ENCODE results near the gene LAMA4.

LAMA4 gene

GRCh38 chr6:112188906-112189305, 65.5 kb downstream of the LAMA4 start:
- DNase-seq (ENCODE audit: insufficient read length, low spot score) (no peak), FAIRE-seq (no peak)
- no peak for TF ChIP-seq POLR2A (IDR thresholded peaks at IDR 0.05; ENCODE audit: low read depth, low read length)
- TF ChIP-seq PAX5 (IDR thresholded peaks at IDR 0.05; ENCODE audit: insufficient read depth, low read length, severe bottlenecking): no peak
- no peak for TF ChIP-seq POLR2AphosphoS5 (IDR thresholded peaks at IDR 0.05; ENCODE audit: low read depth, low read length)
- TF ChIP-seq TAF1 (IDR thresholded peaks at IDR 0.05; ENCODE audit: low read depth, low read length): no peak
- no peak for TF ChIP-seq POU2F2 (IDR thresholded peaks at IDR 0.05; ENCODE audit: low read depth, low read length)
- TF ChIP-seq SPI1 (IDR thresholded peaks at IDR 0.05; ENCODE audit: low read depth, low read length): no peak

DNA sequence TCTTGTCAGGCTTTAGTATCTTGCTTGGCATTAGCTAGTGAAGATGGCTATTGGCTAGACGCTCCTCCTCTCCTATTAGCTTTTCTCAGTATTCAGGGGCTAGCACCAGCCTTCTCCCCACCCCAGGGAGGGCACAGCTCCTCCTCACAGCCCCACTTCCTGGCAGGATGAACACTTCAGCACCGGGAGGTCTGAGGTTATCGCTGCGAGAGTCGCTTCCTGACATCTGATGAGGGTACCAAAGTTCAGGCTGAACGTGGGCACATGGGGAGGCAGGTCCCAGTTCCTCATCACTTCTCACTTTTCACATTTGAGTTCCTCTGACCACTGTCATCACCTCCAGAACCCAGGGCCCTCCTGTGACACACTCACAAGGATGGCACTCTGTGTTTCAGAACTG, 66.6 kb downstream of the LAMA4 start:
- no peak for DNase-seq (ENCODE audit: insufficient read length, low spot score)

GRCh38 chr6:112184951-112185350, 69.4 kb downstream of the LAMA4 start:
- FAIRE-seq: no peak
- TF ChIP-seq POLR2AphosphoS5 (IDR thresholded peaks at IDR 0.05; ENCODE audit: low read depth, low read length) (no peak), TAF1 (IDR thresholded peaks at IDR 0.05; ENCODE audit: low read depth, low read length) (no peak), PAX5 (IDR thresholded peaks at IDR 0.05; ENCODE audit: insufficient read depth, low read length, severe bottlenecking) (no peak), POLR2A (IDR thresholded peaks at IDR 0.05; ENCODE audit: low read depth, low read length) (no peak), POU2F2 (IDR thresholded peaks at IDR 0.05; ENCODE audit: low read depth, low read length) (no peak), SPI1 (IDR thresholded peaks at IDR 0.05; ENCODE audit: low read depth, low read length) (no peak)
- DNase-seq (ENCODE audit: insufficient read length, low spot score): no peak

More for the DNA sequence above, 66.6 kb downstream of the LAMA4 start:
- FAIRE-seq: no peak
- TF ChIP-seq PAX5 (IDR thresholded peaks at IDR 0.05; ENCODE audit: insufficient read depth, low read length, severe bottlenecking): no peak
- no peak for TF ChIP-seq POLR2A (IDR thresholded peaks at IDR 0.05; ENCODE audit: low read depth, low read length)
- no peak for TF ChIP-seq TAF1 (IDR thresholded peaks at IDR 0.05; ENCODE audit: low read depth, low read length)

DNA sequence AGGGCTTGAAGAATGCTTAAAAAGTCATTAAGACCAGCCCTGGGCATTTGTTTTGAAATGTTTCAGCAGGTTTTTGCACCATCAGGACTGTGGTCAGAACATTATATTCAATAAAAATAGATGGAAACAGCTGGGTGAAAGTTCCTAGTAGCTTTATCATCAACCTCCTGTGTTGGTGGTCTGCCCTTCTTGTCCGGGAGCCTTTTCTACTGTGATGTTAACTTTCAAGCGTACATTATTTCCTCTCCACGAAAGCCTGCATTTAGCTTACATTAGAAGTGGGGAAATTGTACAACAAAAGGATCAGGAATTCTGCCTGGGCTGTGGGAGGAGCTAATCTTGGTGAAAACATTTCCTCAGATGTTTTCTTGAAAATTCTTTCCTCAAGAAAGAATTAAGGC, 71.1 kb downstream of the LAMA4 start:
- TF ChIP-seq TAF1 (IDR thresholded peaks at IDR 0.05; ENCODE audit: low read depth, low read length) (no peak), POLR2AphosphoS5 (IDR thresholded peaks at IDR 0.05; ENCODE audit: low read depth, low read length) (no peak), POU2F2 (IDR thresholded peaks at IDR 0.05; ENCODE audit: low read depth, low read length) (no peak), SPI1 (IDR thresholded peaks at IDR 0.05; ENCODE audit: low read depth, low read length) (no peak), POLR2A (IDR thresholded peaks at IDR 0.05; ENCODE audit: low read depth, low read length) (no peak), PAX5 (IDR thresholded peaks at IDR 0.05; ENCODE audit: insufficient read depth, low read length, severe bottlenecking) (no peak)
- DNase-seq (ENCODE audit: insufficient read length, low spot score) (no peak), FAIRE-seq (no peak)

DNA sequence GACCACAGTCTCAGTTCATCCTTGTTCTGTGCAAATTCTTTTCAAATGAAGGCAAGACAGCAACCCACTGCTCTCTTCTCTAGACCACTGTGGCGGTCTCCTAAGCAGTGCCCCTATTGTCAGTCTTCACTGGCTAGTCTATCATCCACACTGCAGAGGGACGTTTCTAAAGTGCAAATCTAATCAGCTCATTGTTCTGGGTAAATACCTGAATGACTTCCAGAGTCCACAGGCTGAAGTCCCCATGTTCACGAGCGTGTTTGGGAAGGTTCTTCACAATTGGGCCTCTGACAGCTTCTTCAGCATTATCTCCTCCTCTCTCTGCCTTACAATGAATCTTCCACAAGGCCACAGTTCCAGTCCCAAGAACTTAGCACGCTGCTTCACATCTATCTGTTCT, 73.2 kb downstream of the LAMA4 start:
- TF ChIP-seq TAF1 (IDR thresholded peaks at IDR 0.05; ENCODE audit: low read depth, low read length) (no peak), POU2F2 (IDR thresholded peaks at IDR 0.05; ENCODE audit: low read depth, low read length) (no peak), SPI1 (IDR thresholded peaks at IDR 0.05; ENCODE audit: low read depth, low read length) (no peak), POLR2AphosphoS5 (IDR thresholded peaks at IDR 0.05; ENCODE audit: low read depth, low read length) (no peak), PAX5 (IDR thresholded peaks at IDR 0.05; ENCODE audit: insufficient read depth, low read length, severe bottlenecking) (no peak), POLR2A (IDR thresholded peaks at IDR 0.05; ENCODE audit: low read depth, low read length) (no peak)
- no peak for DNase-seq (ENCODE audit: insufficient read length, low spot score)
- no peak for FAIRE-seq

DNA sequence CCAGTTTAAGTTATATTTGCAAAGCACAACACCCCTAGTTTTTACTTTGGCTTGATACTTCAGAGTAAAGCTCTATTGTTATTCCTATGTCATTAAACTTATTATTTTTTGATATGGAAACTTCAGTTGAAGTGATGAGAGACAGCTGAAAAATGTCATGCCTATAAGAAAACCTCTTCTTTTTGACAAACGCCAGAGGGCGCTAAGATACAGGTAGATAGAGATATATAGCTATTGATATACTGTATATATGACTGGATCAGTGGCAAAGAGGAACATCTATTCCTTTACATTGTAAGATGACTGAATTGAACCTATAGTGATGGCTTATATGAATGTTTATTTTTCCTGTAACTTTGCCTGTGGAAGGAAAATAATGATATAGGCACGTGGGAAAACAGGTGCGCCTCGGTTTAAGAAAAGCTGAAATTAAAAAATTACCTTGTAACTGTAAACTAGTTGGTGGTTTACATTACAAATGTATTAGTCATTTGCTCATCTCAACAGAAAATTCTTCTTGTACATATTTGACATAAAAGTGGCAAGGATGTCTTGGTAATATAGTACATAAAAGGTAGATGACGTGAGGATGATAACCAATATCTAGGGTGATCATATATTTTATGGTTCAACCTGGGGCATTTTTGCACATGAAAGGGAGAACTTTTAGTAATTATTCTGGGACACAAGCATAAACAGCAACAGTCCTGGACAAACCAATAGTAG, 74.1 kb downstream of the LAMA4 start:
- TF ChIP-seq POLR2A (IDR thresholded peaks at IDR 0.05; ENCODE audit: low read depth, low read length) (no peak), POU2F2 (IDR thresholded peaks at IDR 0.05; ENCODE audit: low read depth, low read length) (no peak), PAX5 (IDR thresholded peaks at IDR 0.05; ENCODE audit: insufficient read depth, low read length, severe bottlenecking) (no peak), TAF1 (IDR thresholded peaks at IDR 0.05; ENCODE audit: low read depth, low read length) (no peak), POLR2AphosphoS5 (IDR thresholded peaks at IDR 0.05; ENCODE audit: low read depth, low read length) (no peak), SPI1 (IDR thresholded peaks at IDR 0.05; ENCODE audit: low read depth, low read length) (no peak)
- DNase-seq (ENCODE audit: insufficient read length, low spot score) (peak; percentile 20), FAIRE-seq (peak; percentile 40)

GRCh38 chr6:112179631-112180030, 74.7 kb downstream of the LAMA4 start:
- DNase-seq (ENCODE audit: insufficient read length, low spot score): no peak
- FAIRE-seq: no peak
- TF ChIP-seq POLR2AphosphoS5 (IDR thresholded peaks at IDR 0.05; ENCODE audit: low read depth, low read length): no peak
- TF ChIP-seq POU2F2 (IDR thresholded peaks at IDR 0.05; ENCODE audit: low read depth, low read length): no peak
- TF ChIP-seq POLR2A (IDR thresholded peaks at IDR 0.05; ENCODE audit: low read depth, low read length): no peak
- no peak for TF ChIP-seq PAX5 (IDR thresholded peaks at IDR 0.05; ENCODE audit: insufficient read depth, low read length, severe bottlenecking)
- no peak for TF ChIP-seq TAF1 (IDR thresholded peaks at IDR 0.05; ENCODE audit: low read depth, low read length)
- TF ChIP-seq SPI1 (IDR thresholded peaks at IDR 0.05; ENCODE audit: low read depth, low read length): no peak

DNA sequence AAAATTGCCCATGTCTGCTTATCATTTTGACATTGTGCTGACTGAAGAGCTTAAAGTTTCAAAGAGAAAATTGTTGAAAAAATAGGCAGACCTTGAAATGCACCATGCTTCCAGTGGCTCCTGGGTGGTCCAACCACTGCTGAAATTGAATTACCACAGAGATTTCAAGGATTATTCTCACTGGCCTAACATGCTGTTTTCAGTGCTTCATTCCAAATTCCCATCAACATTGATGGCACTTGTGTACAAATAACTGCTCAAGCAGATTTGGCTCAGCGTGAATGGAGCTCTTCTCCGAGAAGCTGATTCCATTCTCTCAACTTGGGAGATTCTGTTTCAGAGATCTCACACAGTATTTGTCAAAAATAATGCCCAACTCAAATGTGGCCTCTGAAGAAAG, 75.5 kb downstream of the LAMA4 start:
- TF ChIP-seq POLR2A (IDR thresholded peaks at IDR 0.05; ENCODE audit: low read depth, low read length) (no peak), TAF1 (IDR thresholded peaks at IDR 0.05; ENCODE audit: low read depth, low read length) (no peak), PAX5 (IDR thresholded peaks at IDR 0.05; ENCODE audit: insufficient read depth, low read length, severe bottlenecking) (no peak)
- DNase-seq (ENCODE audit: insufficient read length, low spot score) (no peak), FAIRE-seq (no peak)

DNA sequence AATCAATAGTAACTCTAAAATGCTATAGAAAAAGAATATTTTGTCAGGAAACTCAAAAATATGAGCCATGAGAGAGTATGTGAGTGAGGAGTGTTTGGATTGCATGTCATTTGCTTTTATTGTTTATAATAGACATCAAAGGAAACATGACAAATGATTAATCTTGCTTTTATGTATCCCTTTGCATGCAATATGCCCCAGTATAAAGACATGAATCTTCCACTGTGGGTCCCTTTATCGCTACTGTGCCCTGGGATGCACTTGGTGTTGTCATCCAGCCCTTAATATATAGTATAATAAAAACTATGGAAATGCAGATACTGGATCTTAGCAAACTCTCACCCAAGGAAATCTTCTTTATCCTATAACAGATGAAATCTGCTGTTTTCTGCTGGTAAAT, 77.3 kb downstream of the LAMA4 start:
- FAIRE-seq (no peak), DNase-seq (ENCODE audit: insufficient read length, low spot score) (no peak)
- TF ChIP-seq SPI1 (IDR thresholded peaks at IDR 0.05; ENCODE audit: low read depth, low read length) (no peak), POU2F2 (IDR thresholded peaks at IDR 0.05; ENCODE audit: low read depth, low read length) (no peak), POLR2AphosphoS5 (IDR thresholded peaks at IDR 0.05; ENCODE audit: low read depth, low read length) (no peak), PAX5 (IDR thresholded peaks at IDR 0.05; ENCODE audit: insufficient read depth, low read length, severe bottlenecking) (no peak), POLR2A (IDR thresholded peaks at IDR 0.05; ENCODE audit: low read depth, low read length) (no peak), TAF1 (IDR thresholded peaks at IDR 0.05; ENCODE audit: low read depth, low read length) (no peak)

- FAIRE-seq: no peak
- no peak for DNase-seq (ENCODE audit: insufficient read length, low spot score)
- TF ChIP-seq SPI1 (IDR thresholded peaks at IDR 0.05; ENCODE audit: low read depth, low read length) (no peak), POU2F2 (IDR thresholded peaks at IDR 0.05; ENCODE audit: low read depth, low read length) (no peak), POLR2A (IDR thresholded peaks at IDR 0.05; ENCODE audit: low read depth, low read length) (no peak), TAF1 (IDR thresholded peaks at IDR 0.05; ENCODE audit: low read depth, low read length) (no peak), PAX5 (IDR thresholded peaks at IDR 0.05; ENCODE audit: insufficient read depth, low read length, severe bottlenecking) (no peak), POLR2AphosphoS5 (IDR thresholded peaks at IDR 0.05; ENCODE audit: low read depth, low read length) (no peak)
Measured at GRCh38 chr6:112176175-112176574, 78.2 kb downstream of the LAMA4 start.
